DMS 273 (cell line): ENCODE results near the gene ELL3.
A peak's percentile ranks its signal among the peaks of the same experiment; 100 is the strongest.

Experiments used
- DNase-seq: peaks from one replicate; lab custom pipeline; 2025; ENCODE audit not compliant: unreplicated experiment; lab: John Stamatoyannopoulos, UW

The ELL3 gene

DNA sequence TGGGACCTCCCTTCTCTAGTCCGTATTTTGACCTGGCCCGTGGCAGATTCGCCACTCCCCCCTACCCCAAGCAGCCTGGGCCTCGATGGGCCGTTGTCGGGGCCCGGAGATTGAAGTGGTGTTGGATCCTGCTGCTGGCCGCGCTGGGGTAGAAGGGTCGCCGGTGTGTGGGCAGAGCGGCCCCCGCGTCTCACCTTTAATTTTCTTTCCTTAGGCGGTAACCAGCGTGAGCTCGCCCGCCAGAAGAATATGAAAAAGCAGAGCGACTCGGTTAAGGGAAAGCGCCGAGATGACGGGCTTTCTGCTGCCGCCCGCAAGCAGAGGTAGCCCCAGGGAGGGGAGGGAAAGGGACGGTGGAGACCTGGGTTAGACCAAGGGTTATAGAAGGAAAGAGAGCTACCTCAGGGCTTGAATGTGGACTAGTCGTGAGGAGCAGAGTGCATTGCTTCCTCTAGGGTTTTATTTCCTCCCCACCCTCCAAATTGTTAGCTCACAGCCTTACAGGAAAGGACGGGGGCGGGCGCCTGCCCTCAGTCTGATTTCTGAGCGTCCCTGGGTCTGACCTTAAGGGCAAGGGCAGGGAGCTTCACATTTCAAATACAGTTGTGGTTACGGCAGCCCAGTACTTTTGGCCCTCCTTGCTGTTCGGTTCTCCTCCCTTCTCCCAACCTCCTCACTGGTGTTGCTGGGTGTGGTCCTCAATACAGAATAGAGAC is 16.2 kb upstream of the ELL3 start:
- DNase-seq, result peak; percentile 30

DNA sequence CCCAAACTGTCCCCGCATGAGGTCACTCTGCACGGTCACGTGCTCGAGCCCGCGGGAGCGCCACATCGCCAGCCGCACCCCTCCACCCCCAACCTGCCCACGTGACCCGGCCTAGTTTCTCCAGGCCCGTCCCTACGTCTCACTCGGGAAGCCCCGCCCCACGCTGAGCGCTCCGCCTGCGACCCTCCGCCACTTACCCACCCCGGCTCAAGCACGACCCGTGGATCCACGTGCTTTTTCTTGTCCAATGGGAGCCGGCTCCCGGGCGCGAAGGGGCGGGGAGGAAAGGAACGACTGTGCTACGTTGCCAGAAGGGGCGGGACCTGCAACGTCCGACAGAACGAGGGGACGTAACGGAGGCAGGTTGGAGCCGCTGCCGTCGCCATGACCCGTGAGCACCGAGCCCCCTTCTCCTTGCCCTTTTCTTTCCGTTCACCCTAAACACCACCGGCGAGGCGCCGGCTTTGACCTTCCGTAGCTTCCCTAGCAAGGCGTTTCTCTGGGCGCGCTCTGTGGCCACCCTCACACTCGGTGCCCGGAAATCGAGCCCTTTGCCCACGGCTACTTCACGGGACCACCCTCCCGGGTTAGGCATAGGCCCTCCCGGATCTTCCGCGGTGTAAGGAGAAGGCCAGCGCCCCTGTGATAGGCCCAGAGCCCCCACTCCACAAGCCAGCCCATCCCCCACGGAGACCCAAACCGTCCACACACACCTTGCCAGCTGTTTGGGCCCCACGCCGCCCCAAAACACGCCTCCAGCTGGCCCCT is 15.4 kb upstream of the ELL3 start, which contains the start of gene SERF2:
Gene SERF2 (plus strand): TSS at position 328 of the 768 bp plus-strand sequence. CDS start 57 bp downstream, at position 385.
- DNase-seq, result peak; percentile 99

DNA sequence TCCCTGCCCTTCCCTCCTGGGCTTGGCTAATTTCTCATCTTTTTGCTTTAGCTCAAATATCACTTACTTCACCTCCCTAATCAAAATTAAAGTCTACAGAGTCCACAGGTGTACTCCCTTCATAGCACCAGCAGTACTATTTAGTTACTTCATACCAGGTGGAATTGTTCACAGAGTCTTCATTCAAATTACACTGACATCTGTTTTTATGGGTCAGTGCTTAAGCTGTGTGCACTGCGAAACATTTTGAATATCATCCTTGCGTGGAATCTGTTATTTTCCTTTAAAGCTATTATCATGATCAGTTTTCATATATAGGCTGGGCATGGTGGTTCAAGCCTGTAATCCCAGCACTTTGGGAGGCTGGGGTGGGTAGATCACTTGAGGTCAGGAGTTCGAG is 12.6 kb upstream of the ELL3 start:
- no peak for DNase-seq

DNA sequence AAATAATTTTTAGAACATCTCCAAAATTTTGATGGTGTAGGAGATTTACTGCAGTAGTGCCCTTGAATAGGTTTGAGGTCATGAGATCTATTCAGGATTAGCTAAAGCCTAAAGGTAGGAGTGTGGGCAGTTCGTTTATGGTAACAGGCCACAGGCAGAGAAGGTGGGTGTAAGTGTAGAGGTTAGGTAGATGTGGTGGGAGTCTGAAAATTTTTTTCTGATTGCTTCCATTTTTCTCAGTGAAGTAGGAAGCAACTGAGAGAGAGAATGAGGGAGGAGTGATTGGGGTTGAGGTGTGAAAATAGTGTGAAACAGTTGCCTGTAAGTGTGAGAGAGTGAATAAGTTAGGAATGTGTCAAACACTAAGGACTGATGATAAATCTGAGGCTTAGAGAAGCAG is 2.2 kb upstream of the ELL3 start:
- no peak for DNase-seq

DNA sequence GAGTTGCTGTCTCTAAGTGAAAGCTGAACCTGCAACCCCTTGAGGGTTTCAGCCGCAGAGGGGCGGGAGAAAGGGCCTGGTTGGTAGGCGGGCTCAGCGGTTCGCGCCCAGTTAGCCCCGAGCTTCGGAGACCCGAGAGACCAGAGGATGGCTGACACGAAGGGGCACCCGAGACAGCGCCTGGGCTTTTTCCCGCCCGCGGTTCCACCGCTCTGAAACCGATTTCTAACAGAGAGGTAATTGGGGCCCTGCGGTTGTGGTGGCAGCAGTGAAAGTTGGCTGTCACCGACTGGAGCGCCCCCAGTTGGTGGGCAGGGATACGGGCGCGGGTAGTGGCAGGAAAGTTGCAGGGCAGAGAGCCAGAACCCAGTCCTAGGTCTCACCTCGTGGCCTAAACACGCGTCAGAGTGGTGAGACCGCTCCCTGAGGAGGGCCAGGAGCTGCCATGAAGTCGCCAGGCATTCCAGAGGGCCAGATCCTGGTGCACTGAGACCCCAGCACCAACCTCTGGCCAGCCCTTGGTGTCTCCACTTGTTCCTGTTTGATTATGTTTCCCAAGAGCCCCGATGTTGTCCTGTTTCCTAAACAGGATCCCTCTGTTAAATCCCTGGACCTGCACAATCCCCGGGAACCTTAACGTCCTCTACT is 625 bp upstream of the ELL3 start:
- DNase-seq, result peak; percentile 92

DNA sequence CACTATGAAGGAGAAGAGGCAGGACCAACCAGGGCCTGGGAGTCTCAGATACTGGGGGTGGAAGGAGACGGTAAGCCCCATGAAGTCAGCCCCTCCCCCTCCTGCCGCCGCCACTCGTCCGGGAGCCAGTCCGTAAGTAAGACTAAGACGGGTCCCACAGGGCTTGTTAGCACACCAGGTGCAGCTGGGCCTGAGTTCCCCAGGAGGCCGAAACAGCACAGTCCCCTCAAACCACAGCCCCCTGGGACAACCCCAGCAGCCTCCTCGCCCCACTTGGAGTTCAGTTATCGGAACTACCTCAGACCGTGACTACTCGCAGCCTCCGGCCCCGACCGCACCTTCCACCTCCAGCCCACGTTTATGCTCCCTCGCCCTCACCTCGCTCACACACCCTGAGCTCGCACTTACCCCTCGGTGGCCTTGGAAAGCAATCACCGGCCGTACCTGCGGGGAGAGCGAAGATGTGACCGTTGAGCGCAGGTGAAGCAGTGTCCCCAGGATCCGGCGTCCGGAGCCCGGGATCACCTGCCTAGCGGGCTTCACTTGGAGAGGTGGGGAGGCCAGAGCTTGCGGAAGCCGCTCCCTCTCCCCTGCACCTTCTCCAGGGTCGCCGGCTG is 557 bp downstream of the ELL3 start:
- peak; percentile 45 for DNase-seq

DNA sequence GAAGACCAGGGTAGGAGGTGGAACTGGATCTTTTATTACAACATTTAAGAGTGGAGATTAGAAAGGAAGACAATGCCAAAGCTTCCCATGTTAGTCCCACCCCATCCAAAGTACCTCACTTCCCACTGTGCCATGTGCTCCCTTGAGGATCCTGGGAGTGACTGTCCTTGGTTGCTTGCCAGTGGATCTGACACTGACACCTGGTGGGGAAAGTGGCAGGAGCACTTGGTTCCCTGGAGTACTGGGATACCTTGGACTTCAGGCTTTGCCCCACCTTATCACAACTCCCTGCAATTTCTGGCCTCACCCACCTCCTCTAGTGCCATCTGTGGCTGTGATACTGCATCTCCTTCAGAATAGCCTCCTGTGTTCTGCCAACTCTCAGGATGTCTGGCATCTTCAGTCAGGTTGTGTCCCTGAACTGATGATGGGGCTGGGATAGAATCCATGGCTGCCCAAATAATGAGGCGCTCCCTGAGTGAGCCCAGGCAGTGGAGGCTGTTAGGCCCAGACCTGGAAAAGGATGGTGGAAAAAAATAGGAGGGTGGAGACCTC is 1.3 kb downstream of the ELL3 start:
- DNase-seq, result peak; percentile 73

DNA sequence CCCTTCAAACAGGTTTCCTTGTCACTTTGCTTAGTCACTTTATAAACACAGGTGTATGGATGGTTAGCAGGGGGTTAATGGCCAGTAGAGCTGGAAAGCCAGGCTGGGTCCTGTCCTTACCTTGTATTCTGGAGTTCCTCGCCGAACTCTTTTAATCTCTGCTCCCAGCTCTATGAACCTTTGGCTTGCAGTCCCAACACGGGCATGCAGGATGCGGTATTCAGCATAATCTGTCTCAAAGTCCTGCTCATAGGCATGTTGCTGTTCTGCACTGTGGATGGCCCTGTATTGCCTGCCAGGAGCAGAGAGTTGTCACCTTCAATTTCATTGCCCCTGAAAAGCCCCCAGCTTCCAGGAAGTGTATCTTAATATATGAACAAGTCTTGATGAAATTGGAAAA is 2.7 kb downstream of the ELL3 start:
- no peak for DNase-seq

DNA sequence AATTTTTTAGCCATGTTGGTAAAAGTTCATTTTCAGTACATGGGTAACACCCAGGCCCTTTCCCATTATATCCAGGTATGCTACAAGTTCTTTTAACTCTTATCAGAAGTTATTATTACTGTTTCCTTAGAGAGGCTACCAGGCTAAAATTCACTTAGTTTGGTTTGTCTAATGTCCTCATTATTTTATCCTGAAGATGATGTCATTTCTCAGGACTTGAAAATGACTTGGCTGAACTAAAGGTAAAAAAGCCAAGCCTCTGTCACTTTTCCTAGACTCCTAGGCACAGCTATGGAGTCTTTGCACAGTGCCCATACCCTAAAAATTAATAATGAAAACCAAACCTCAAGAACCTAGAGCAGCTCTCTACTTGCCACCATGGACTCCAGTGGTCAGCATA is 4.1 kb downstream of the ELL3 start:
- no peak for DNase-seq

DNA sequence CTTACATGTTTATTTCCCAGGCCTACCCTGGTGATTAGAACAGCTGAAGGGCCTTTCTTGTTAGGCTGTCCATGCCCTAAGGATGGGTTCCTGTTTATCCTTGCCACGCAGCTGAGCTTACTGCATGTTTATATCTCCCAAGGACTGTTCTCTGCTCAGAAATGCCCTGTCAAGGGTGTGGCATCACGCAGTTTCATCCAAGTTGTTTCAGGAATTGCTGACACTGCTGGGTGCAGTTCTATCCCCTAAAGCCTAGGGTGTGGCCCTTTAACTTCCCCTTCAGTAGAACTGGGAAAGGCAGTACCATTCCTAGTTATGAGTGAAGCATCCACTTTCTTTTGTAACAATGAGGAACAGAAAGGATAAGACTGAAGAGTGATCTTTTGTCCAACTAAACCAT is 5.0 kb downstream of the ELL3 start:
- DNase-seq, result no peak

DNA sequence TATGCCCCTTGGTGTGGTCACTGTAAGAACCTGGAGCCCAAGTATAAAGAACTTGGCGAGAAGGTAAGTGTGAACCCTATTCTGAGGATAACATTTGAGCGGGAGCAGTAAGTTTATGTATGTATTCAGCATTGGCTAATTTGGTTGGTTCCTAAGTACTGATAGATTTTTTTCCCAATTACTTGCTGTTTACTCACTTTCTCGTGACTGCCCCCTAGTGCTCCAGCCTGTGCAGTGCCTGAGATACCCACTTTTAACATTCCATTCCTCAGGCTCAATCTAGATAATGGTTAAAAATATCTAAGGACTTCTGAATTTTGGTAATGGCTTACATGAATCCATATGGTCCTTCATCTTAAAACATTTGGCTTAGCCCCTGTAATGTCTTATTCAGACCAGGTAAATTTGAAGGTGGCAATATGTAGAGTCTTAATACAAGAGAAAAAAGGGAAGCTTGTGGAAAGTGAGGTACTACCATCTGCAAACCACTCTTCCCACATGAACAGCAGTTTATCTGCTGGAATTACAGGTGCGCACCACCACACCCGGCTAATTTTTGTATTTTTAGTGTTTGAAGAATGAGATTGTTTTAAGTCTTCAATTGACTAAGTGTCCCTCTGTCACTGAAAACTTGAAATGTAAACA is 7.1 kb downstream of the ELL3 start:
- DNase-seq, result peak; percentile 60

DNA sequence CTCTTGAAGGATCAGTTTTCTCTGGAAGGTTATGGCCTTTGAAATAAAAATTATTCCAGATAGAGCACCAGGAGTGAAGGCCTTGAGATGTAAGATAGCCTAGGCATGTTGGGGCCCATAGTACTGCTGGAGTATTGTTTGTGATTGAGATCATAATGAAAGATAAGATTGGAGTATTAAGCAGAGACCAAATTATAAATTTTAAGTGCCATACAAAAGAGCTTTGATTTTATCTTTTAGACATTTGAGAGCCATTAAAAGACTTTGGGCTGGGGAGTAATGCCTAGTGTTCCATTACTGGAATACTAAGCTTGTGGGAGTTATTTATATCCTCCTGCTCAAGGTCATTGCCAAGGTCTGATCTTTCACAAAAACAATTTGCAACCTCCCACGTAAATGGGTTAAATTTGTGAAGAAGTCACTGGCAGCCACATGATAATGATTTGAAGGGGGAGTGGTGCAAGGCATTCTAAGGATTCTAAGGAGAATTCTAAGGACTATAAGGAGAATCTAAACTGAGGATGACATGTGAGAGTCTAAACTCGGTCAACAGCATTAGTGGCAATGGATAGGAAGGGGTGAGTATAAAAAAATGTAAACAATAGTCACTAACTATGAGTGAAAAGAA is 12.8 kb downstream of the ELL3 start:
- DNase-seq, result no peak

DNA sequence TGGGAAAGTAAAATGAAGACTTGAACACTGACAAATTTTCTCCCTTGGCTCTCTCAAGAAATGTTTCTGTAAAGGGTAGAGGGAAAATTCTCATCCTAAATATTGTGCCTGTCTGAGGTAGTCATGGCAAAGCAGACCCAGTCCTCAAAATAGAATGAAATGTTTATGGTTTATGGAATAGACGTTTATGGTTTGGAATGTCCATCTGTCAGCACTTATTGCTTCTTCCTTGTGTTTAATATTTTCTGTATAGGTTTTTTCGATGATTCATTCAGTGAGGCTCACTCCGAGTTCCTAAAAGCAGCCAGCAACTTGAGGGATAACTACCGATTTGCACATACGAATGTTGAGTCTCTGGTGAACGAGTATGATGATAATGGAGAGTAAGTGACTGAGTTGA is 13.9 kb downstream of the ELL3 start:
- DNase-seq, result no peak

DNA sequence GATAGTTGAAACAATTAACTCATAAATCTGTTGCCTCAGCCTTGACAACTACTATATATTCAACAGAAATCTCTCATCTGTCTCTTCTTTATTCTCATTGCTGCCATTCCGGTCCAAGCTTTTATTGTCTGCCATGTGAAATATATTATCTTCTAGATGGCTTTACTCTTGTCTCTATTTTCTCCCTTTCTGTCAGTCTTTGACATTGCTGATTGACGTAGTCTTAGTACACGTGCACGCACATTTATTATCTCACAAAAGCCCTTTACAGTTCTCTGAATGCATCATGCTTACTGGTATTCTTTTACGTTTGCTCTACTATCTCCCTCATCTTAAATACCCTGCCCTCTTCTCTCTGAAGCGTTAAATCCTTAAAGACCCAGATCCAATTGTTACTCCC is 24.9 kb downstream of the ELL3 start:
- DNase-seq, result no peak

DNA sequence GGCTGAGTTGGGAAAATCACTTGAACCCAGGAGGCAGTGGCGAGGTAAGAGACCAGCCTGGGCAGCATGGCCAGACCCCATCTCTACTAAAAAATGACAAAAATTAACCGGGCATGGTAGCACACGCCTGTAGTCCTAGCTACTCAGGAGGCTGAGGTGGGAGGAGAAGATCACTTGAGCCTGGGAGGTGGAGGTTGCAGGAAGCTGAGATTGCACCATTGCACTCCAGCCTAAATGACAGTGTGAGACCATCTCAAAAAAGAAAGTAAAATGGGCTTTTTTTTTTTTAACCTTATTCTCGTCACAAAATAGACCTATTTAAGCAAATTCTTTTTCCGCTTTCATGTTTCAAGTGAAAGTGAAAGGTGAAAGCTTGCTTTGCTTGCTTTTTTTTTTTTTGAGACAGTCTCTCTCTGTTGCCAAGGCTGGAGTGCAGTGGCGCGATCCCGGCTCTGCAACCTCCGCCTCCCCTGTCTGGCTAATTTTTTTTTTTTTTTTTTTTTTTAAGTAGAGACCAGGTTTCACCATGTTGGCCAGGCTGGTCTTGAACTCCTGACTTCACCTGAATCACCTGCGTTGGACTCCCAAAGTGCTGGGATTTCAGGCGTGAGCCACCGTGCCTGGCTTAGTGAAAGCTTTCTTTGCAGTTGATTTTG is 26.9 kb downstream of the ELL3 start:
- no peak for DNase-seq

DNA sequence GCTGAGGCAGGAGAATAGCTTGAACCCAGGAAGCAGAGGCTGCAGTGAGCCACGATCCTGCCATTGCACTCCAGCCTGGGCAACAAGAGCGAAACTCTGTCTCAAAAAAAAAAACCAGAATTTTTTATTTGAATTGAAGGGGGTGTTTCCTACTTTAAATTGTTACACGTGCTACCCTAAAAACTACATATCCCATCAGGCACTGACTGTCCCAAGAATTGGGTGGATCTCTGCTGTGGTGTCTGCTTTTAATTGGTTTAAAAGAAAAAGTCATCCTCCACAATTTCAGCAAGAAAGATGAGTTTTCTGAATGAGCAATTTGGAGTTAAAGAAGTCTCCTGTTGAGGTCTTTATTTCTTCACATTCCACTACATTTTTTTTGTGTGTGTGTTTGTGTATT is 28.4 kb downstream of the ELL3 start:
- no peak for DNase-seq

DNA sequence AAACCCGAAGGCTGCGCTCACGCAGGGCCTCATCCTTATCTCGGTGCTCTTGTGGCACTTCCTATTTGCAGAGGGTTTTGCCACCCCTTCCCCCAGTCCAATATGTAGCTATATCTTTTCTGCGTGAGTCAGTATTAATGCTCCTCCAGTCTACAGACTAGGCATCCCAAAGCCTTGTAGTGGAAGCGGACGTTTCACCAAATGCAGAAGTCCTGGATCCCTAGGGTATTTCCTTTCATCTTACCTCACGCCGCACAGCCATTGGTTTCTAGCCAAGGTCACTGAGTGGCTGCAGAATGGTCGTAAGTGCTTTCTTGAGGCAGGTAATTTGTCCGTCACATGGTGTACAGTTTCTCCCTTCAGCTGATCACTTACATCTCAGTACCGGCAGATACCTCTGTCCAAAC is 29.9 kb downstream of the ELL3 start:
- peak; percentile 55 for DNase-seq

DNA sequence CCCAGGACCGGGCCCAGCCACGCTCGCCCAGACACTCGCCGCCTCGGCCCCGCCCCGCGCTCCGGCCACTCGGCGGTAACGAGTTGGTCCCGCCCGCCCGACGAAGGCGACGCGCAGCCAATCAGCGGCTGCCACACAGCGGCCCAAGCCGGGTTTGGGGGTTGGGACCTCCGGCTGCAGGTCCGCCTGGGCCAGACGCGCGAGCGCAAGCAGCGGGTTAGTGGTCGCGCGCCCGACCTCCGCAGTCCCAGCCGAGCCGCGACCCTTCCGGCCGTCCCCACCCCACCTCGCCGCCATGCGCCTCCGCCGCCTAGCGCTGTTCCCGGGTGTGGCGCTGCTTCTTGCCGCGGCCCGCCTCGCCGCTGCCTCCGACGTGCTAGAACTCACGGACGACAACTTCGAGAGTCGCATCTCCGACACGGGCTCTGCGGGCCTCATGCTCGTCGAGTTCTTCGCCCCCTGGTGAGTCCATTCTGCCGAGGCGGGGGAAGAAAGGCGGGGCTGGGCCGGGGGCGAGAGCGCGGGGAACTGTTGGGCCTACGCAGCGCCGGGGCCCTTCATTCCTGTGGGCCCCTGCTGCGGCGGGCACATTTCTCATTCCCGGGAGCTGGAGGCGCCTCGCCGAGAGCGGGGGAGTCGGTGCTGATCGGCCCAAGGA is 30.4 kb downstream of the ELL3 start, which contains the start of gene PDIA3:
Gene PDIA3 (plus strand): TSS at position 194 of the 658 bp plus-strand sequence. CDS start 102 bp downstream, at position 296.
- DNase-seq, result peak; percentile 92

DNA sequence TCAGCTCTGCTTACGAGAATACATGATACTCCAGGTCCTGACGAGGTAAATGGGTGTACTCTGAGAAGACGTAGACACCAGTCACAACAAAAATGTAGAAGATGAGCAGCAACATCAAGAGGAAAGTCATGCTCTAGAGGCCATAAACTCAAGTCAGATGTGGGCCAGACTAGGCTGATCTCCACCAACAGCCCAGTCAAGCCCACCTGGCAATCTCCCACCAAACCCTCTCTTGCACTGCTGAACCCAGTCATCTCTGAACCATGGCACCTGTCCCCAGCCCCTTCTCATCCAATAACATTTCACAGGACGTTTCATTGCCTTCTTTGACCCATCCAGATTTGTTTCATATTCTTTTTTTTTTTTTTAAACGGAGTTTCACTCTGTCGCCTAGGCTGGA is 41.4 kb downstream of the ELL3 start:
- no peak for DNase-seq
